NCI-H2029 (cell line): Measurements from ENCODE around the gene FAAH.
"Not testable (repeated sequence)": the region's sequence is repeated elsewhere in the genome, so short reads cannot be mapped to it uniquely, and the experiment has no call there.

Experiments used
- DNase-seq: peaks from one replicate; lab custom pipeline; 2025; lab: John Stamatoyannopoulos, UW

Gene FAAH

DNA sequence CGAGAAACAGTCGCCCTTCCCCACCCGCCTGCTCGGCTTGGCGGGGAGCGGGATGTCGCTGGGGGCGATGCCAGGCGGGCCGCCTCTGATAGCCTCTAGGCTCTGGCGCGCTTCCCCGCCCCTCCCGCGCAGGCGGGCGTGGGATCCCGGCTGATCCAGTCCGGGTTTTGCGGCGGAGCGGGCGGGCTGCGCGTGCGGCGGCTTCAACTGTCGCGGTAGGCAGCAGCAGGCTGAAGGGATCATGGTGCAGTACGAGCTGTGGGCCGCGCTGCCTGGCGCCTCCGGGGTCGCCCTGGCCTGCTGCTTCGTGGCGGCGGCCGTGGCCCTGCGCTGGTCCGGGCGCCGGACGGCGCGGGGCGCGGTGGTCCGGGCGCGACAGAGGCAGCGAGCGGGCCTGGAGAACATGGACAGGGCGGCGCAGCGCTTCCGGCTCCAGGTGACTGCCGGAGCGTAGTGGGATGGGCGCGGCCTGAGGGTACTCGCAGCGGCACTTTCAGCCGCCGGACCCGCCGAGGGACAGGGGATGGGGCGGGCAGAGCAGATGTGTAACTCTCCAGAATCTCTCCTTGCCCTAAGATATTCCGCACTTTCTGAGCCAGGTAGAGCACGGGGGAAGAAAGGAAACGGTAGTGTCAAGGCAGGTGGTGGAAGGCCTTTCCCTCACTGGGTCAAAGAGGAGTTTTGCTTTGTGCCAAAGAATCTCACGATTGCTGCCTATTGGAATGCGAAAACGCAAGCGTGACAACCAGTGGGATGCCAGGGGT lies at the start of gene FAAH:
Gene FAAH, plus strand, starts transcription at position 210 of the 764 bp plus-strand sequence. Its CDS starts 32 bp downstream, at position 242.
- DNase-seq, result peak; percentile 81

- no peak for DNase-seq
Observed at GRCh38 chr1:46344481-46344880, 49.6 kb upstream of the FAAH start.

DNA sequence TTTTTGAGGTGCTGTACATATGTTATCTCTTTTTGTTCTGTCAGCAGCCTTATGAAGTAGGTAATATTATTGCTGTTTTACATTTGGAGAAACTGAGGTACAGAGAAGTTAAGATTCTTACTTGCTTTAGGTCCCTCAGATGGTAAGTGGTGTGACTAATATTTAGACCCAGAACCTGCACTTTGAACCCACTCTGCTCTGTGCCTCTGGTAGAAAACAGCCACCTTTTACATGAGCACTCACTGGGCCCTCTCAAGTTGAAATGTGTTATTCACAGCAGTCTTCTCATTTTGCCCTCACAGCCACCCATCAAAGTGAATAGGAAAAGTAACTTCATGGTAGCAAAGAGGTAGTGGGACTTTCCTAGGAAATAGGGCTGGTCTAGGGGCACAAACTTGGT lies 48.8 kb upstream of the FAAH start:
- DNase-seq, result no peak

- no peak for DNase-seq
Observed at GRCh38 chr1:46352363-46352762, 41.8 kb upstream of the FAAH start.

DNA sequence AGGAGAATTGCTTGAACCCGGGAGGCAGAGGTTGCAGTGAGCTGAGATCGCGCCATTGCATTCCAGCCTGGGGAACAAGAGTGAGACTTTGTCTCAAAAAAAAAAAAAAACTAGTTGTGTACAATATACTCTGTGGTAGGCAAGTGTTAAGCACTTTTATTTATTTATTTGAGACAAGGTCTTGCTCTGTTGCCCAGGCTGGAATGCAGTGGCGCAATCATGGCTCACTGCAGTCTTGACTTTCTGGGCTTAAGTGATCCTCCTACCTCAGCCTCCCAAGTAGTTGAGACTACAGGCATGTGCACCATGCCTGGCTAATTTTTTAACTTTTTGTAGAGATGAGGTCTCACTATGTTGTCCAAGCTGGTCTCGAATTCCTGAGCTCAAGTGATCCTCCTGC lies 38.2 kb upstream of the FAAH start:
- DNase-seq, result not testable (repeated sequence)

DNA sequence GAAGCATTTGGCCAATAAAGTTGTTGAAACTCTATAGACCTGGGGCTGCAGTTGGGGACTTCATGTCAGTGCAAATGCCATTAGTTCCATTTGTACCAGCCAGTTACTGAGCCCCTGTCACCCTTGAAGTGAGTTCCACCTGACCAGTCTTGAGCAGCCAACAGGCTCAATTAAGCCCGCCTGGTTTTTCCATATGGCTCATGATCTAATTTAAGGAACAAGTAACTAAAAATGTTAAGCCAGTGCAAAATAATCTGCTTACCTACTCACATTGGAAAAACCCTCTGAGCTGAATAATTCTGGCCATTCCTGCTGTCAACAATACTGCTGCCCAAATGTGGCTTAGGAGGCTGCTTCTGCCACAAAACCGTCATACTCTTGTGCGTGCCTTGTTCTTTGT lies 32.0 kb upstream of the FAAH start:
- no peak for DNase-seq

- DNase-seq, result no peak
Observed at GRCh38 chr1:46363121-46363520, 31.0 kb upstream of the FAAH start.

DNA sequence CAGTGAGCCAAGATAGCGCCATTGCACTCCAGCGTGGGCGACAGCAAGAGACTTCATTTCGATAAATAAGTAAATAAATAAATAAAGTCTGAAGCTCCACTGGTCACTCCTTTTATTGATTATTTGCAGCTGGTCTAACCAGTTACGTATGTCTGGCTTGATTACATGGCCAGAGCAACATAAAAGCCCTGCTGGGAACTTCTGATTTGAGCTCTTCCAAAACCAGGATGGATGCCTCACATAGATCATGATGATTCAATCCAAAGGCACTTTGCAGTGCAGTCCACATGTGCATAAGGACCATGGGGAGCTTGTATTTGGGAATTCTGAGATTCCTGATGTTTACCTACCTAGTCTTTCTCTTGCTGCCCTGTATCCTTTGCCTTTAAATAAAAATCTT lies 29.5 kb upstream of the FAAH start:
- no peak for DNase-seq

- not testable (repeated sequence) for DNase-seq
Observed at GRCh38 chr1:46365796-46366195, 28.3 kb upstream of the FAAH start.

DNA sequence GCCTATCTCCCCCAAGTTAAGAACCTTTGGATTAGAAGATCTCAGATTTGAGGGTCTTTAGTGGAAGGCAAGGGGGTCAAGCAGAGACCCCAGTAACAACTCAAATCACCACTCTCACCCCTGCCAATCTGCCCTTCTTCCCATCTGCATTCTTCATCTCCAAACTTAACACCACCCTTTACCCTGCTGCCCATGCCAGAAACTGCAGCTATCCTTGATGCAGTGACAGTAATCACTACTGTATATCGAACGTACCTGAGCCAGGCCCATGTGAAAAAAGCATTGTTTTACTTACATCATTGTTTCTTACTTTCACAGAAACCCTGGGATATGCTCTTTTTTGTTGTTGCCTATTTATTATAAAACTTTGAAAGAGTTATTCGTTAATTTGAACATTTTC lies 27.0 kb upstream of the FAAH start:
- no peak for DNase-seq

DNA sequence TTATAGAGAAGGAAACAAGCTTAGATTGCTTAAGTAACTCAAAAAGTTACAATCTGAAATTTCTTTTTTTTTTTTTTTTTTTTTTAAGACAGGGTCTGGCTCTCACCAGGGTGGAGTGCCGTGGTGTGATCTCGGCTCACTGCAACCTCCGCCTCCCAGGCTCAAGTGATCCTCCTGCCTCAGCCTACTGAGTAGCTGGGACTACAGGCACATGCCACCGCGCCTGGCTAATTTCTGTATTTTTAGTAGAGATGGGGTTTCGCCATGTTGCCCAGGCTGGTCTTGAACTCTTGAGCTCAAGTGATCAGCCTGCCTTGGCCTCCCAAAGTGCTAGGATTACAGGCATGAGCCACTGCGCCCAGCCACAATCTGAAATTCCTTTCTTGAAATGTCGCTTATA lies 26.4 kb upstream of the FAAH start:
- DNase-seq, result not testable (repeated sequence)

GRCh38 chr1:46368791-46369190 lies 25.3 kb upstream of the FAAH start:
- DNase-seq, result no peak

DNA sequence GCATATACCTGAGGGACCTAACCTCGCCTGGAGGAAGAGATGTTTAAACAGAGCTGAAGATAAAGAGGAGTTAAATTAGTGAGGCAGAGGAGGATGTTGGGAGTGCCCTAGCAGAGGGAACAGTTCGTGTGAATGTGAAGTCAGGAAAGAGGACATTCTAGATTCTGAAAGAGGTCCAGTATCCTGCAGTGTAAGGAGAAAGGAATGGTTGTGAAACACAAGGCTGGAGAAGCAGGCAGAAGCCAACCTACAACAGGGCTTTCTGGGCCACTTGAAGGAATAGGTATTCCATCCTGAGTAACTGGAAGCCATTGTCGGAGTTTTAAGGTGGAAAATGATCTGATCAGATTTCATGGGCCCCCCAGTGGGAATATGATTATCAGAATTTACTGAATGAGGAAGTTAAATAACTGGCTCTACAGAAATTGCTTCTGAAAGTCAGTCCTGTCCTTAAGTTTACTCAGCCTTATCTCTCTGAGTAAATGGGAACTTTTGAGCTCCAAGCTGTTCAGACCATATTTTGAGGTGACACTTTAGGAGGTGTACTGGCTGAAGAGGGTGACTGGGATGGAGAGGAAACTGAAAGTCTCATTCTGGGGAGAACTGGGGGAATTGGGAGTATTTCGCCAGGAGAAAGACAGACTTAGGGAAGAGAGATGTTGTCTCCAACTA lies 24.4 kb upstream of the FAAH start:
- no peak for DNase-seq

GRCh38 chr1:46370214-46370633 lies 23.9 kb upstream of the FAAH start:
- DNase-seq, result no peak

GRCh38 chr1:46372431-46372830 lies 21.7 kb upstream of the FAAH start:
- DNase-seq, result no peak

- no peak for DNase-seq
Observed at GRCh38 chr1:46379996-46380395, 14.1 kb upstream of the FAAH start.

GRCh38 chr1:46380508-46380907 lies 13.6 kb upstream of the FAAH start:
- no peak for DNase-seq

DNA sequence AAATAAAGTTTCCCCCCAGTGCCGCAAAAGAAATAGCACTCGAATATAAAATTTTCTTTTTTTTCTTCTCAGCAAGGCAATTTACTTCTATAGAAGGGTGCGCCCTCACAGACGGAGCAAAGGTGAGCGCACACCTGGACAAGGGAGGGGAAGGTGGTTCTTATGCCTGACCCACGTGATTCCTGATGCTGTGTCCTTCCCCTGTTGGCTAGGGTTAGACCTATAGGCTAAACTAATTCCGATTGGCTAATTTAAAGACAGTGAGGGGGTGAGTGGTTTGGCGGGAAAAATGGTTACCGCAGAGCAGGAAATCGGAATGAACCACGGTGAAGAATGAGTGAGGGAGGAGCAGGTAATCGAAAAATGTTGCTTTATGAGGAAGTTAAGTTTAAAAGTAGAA lies 607 bp upstream of the FAAH start:
- DNase-seq, result no peak

DNA sequence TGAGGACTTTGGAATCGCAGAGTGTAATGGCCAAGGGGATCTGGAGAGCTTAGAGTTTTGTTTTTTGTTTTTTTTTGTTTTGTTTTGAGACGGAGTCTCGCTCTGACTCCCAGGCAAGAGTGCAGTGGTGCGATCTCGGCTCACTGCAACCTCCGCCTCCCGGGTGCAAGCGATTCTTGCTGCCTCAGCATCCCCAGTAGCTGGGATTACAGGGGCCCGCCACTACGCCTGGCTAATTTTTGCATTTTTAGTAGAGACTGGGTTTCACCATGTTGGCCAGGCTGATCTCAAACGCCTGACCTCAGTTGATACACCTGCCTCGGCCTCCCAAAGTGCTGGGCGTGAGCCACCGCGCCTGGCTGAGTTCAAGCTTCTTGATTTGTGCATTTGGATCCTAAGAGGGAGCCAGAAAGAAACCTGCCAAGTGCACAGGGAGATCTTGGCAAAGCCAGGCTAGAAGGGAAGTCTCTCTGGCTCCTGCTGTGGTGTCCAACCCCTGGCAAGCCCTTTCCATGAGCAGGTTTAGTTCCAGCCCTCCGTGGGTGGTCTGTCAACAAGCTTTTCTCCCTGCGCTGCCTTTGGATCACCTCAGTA lies 852 bp downstream of the FAAH start:
- DNase-seq, result no peak

- DNase-seq, result peak; percentile 83
Observed at GRCh38 chr1:46396441-46397398, 2.6 kb downstream of the FAAH start.

- no peak for DNase-seq
Observed at GRCh38 chr1:46399307-46399706, 5.2 kb downstream of the FAAH start.

DNA sequence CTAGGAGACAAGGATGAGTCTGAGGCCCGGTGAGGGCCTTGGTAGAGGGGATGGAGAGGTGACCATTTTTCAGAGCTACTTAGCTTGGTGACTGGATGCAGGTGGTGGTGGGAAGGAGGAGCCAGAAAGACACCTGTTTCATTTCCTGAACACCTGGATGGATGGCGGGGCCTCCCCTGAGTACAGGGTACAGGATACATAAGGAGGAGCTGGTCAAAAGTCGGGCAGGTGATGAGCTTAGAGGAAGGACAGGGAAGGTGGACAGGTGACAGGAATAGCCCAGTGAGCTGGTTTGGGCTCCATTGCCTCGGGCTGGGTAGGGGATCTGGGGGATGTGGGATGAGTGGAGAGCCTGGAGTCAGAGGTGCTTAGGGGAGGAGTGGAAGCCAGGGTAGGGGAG lies 6.3 kb downstream of the FAAH start:
- DNase-seq, result peak; percentile 87
